Glutamatergic neuron (in vitro differentiated cells): ENCODE measurements around the gene CYP2C8. TPM values are rescaled to one million over a fixed set of nuclear protein-coding genes. Genes with fewer than 3 reads are reported as not detected.

Source experiments
- DNase-seq: peaks from one replicate; pipeline ENCODE4 v3.0.0; 2022
- H3K27ac Mint-ChIP-seq: one replicate; pipeline ENCODE4 v1.8.0; 2020; ENCODE audit warnings: mild to moderate bottlenecking, mixed read lengths, inconsistent platforms; ENCODE audit not compliant: unreplicated experiment
- H3K27me3 Mint-ChIP-seq: one replicate; pipeline ENCODE4 v1.8.0; 2020; ENCODE audit warnings: mild to moderate bottlenecking, moderate library complexity, mixed read lengths, inconsistent platforms; ENCODE audit not compliant: unreplicated experiment
- H3K36me3 Mint-ChIP-seq: one replicate; pipeline ENCODE4 v1.8.0; 2020; ENCODE audit warnings: mild to moderate bottlenecking, mixed read lengths, inconsistent platforms; ENCODE audit not compliant: unreplicated experiment
- H3K4me1 Mint-ChIP-seq: one replicate; pipeline ENCODE4 v1.8.0; 2020; ENCODE audit warnings: mild to moderate bottlenecking, low read depth, mixed read lengths, inconsistent platforms; ENCODE audit not compliant: unreplicated experiment
- H3K4me3 Mint-ChIP-seq: one replicate; pipeline ENCODE4 v1.8.0; 2020; ENCODE audit warnings: mild to moderate bottlenecking, mixed read lengths, inconsistent platforms; ENCODE audit not compliant: unreplicated experiment
- H3K9me3 Mint-ChIP-seq: one replicate; pipeline ENCODE4 v1.8.0; 2020; ENCODE audit warnings: mild to moderate bottlenecking, moderate library complexity, mixed read lengths, inconsistent platforms; ENCODE audit not compliant: unreplicated experiment
- total RNA-seq: library from RNA; stranded (reverse); fragmentation: NEBNext Ultra II Directional; extraction: Animal tissue kit (Norgen Biotek cat#: 25700); gene quantifications from one replicate; pipeline ENCODE4 v1.2.1, GENCODE V29; 2021; ENCODE audit not compliant: unreplicated experiment
- TF ChIP-seq, protein P1 (sequence below): fragments of 200-600 bp; sonication (generic); IDR thresholded peaks from one replicate; pipeline ENCODE4 v1.5.0; 2021; ENCODE audit not compliant: partially characterized antibody, unreplicated experiment

Gene CYP2C8
- total RNA-seq, 1 donor from 2014 or later = 3.2 TPM

GRCh38 chr10:95026461-95026860 is 42.8 kb downstream of the CYP2C8 start:
- H3K27ac Mint-ChIP-seq = no peak overlapping the region
- no peak for DNase-seq
- no peaks in the 10 kb centered on the region for H3K27me3 Mint-ChIP-seq
- TF ChIP-seq, protein P1, sequence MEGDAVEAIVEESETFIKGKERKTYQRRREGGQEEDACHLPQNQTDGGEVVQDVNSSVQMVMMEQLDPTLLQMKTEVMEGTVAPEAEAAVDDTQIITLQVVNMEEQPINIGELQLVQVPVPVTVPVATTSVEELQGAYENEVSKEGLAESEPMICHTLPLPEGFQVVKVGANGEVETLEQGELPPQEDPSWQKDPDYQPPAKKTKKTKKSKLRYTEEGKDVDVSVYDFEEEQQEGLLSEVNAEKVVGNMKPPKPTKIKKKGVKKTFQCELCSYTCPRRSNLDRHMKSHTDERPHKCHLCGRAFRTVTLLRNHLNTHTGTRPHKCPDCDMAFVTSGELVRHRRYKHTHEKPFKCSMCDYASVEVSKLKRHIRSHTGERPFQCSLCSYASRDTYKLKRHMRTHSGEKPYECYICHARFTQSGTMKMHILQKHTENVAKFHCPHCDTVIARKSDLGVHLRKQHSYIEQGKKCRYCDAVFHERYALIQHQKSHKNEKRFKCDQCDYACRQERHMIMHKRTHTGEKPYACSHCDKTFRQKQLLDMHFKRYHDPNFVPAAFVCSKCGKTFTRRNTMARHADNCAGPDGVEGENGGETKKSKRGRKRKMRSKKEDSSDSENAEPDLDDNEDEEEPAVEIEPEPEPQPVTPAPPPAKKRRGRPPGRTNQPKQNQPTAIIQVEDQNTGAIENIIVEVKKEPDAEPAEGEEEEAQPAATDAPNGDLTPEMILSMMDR = no peak
- no peak overlapping the region for H3K4me3 Mint-ChIP-seq
- H3K9me3 Mint-ChIP-seq = peaks cover 2% of the 10 kb centered on the region
- H3K4me1 Mint-ChIP-seq = no peaks in the 10 kb centered on the region
- no peaks in the 10 kb centered on the region for H3K36me3 Mint-ChIP-seq

- TF ChIP-seq, protein P1 = no peak
- Mint-ChIP-seq H3K27me3 (no peaks in the 10 kb centered on the region), H3K9me3 (no peaks in the 10 kb centered on the region), H3K4me3 (no peak overlapping the region), H3K4me1 (no peaks in the 10 kb centered on the region), H3K27ac (no peak overlapping the region), H3K36me3 (no peaks in the 10 kb centered on the region)
- no peak for DNase-seq
Observed at GRCh38 chr10:94997741-94998174, 71.5 kb downstream of the CYP2C8 start.

- H3K4me1 Mint-ChIP-seq = peaks cover 1% of the 10 kb centered on the region
- peaks cover 2% of the 10 kb centered on the region for H3K27me3 Mint-ChIP-seq
- DNase-seq = no peak
- no peak overlapping the region for H3K27ac Mint-ChIP-seq
- H3K9me3 Mint-ChIP-seq = peaks cover 9% of the 10 kb centered on the region
- TF ChIP-seq, protein P1 = no peak
- peaks cover 9% of the 10 kb centered on the region for H3K36me3 Mint-ChIP-seq
- no peak overlapping the region for H3K4me3 Mint-ChIP-seq
Observed at GRCh38 chr10:94992811-94993210, 76.5 kb downstream of the CYP2C8 start.

- peaks cover 3% of the 10 kb centered on the region for H3K27me3 Mint-ChIP-seq
- DNase-seq = no peak
- TF ChIP-seq, protein P1 = no peak
- H3K4me3 Mint-ChIP-seq = no peak overlapping the region
- peaks cover 9% of the 10 kb centered on the region for H3K36me3 Mint-ChIP-seq
- no peak overlapping the region for H3K27ac Mint-ChIP-seq
- H3K9me3 Mint-ChIP-seq = peaks cover 9% of the 10 kb centered on the region
- peaks cover 1% of the 10 kb centered on the region for H3K4me1 Mint-ChIP-seq
Observed at GRCh38 chr10:94991243-94991888, 77.9 kb downstream of the CYP2C8 start.

DNA sequence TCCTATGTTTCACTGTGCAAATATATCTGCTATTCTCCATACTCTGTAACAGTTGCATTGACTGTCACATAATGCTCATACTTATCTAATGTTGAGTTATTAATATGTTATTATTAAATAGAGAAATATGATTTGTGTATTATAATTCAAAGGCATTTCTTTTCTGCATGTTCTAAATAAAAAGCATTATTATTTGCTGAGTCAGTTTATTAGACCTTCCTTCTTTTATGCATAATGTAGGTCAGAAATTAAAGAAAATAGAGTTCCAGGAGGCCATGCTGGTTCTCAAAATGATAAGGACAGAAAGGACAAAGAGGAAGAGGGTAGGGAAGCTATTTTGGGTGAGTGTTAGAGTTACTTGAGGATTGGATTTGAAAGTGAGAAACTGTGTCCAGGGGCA is 80.1 kb downstream of the CYP2C8 start:
- Mint-ChIP-seq H3K9me3 (peaks cover 9% of the 10 kb centered on the region), H3K4me1 (peaks cover 1% of the 10 kb centered on the region), H3K27ac (no peak overlapping the region), H3K27me3 (peaks cover 3% of the 10 kb centered on the region), H3K36me3 (peaks cover 9% of the 10 kb centered on the region), H3K4me3 (no peak overlapping the region)
- TF ChIP-seq, protein P1 = no peak
- DNase-seq = no peak
